Suprapubic skin (tissue), 4 donors: ENCODE data around the gene SOHLH1. TPM values are rescaled to one million over a fixed set of nuclear protein-coding genes. Genes with fewer than 3 reads are reported as not detected.

Experiments used
- DNase-seq, 2 donors: peaks; one replicate each; pipeline ENCODE4 v3.0.0-alpha.2; 2019; ENCODE audit warnings: low spot score in 2 of 2
- H3K27ac ChIP-seq: fragments of 200-600 bp; sonication (generic); one replicate; pipeline ENCODE4 v1.5.1; 2019
- H3K27me3 ChIP-seq: fragments of 200-600 bp; sonication (generic); one replicate; pipeline ENCODE4 v1.5.1; 2019
- H3K36me3 ChIP-seq: fragments of 200-600 bp; sonication (generic); one replicate; pipeline ENCODE4 v1.5.1; 2019
- H3K4me1 ChIP-seq: fragments of 200-600 bp; sonication (generic); one replicate; pipeline ENCODE4 v1.5.1; 2019
- H3K4me3 ChIP-seq: fragments of 200-600 bp; sonication (generic); one replicate; pipeline ENCODE4 v1.5.1; 2019; ENCODE audit warnings: mild to moderate bottlenecking
- H3K9me3 ChIP-seq: fragments of 200-600 bp; sonication (generic); one replicate; pipeline ENCODE4 v1.5.1; 2019
- EP300 ChIP-seq: sonication (generic); formaldehyde crosslinking; IDR thresholded peaks from one replicate; pipeline ENCODE4 v1.6.1; 2017; ENCODE audit warnings: antibody characterized with exemption
- POLR2A ChIP-seq, 2 donors: fragments of 450-650 bp; IDR thresholded peaks; one replicate each; pipeline ENCODE4 v1.6.1; 2017; ENCODE audit warnings: antibody characterized with exemption in 2 of 2, mild to moderate bottlenecking in 2 of 2, moderate library complexity in 2 of 2
- POLR2AphosphoS5 ChIP-seq, 3 donors: sonication (generic); formaldehyde crosslinking; IDR thresholded peaks; one replicate each; pipeline ENCODE4 v1.6.1; 2017; ENCODE audit warnings: antibody characterized with exemption in 3 of 3
- WGBS: methylation state at CpG from one replicate; pipeline ENCODE4 v1.1.5; 2018; 5-methylcytosine and 5-hydroxymethylcytosine counted together
- total RNA-seq, 4 donors: library from RNA; depleted of rRNA; stranded (reverse); fragments of >200 nt; gene quantifications; one replicate each; pipeline ENCODE4 v1.1.0, GENCODE V29; 2016
- TF ChIP-seq, protein P1 (sequence below), 2 donors: fragments of 200-600 bp in 1 of 2; fragments of 450-650 bp in 1 of 2; sonication (generic) in 1 of 2; IDR thresholded peaks; one replicate each; pipeline ENCODE4 v1.5.1; 2016 to 2019; ENCODE audit warnings: antibody characterized with exemption in 2 of 2, mild to moderate bottlenecking in 1 of 2, moderate library complexity in 1 of 2

SOHLH1 gene
- total RNA-seq, 4 donors from 2014 or later = not detected

DNA sequence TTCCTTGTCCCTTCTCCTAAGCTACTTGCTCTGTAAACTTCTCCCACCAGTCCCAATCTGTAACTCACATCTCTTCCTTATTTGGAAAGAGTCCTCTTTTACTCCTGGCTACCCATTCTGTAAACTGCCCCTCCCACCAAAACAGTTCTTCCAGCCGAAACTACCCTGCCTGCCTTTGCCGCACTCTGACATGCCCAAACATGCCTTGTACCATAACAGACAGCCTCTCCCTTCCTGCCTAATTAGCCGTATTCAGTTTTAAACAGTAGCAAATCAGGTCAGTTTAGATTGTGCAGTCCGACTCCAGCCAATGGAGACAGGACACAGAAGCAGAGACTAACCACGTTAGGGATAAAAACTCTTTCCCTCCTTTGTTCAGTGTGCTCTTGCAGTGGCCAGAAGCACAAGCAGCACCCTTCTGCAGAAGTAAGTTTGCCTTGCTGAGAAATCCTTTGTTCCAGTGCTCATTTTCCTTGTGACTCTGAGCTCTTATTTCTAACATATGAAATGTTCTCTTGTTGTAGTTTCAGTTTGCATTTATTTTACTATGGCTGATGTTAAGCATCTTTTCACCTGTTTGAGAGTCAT is 54.6 kb downstream of the SOHLH1 start:
- Histone ChIP-seq H3K9me3 (peaks cover 33% of the 10 kb centered on the region), H3K4me1 (no peaks in the 10 kb centered on the region), H3K27ac (no peak overlapping the region), H3K36me3 (no peaks in the 10 kb centered on the region), H3K27me3 (peaks cover 4% of the 10 kb centered on the region), H3K4me3 (no peak overlapping the region)
- WGBS = 64% methylated on average over 5 of the region's 5 CpGs
- TF ChIP-seq POLR2AphosphoS5 (IDR thresholded peaks at IDR 0.05) (no peak), POLR2A (IDR thresholded peaks at IDR 0.05) (no peak), EP300 (no peak)
- TF ChIP-seq, protein P1, sequence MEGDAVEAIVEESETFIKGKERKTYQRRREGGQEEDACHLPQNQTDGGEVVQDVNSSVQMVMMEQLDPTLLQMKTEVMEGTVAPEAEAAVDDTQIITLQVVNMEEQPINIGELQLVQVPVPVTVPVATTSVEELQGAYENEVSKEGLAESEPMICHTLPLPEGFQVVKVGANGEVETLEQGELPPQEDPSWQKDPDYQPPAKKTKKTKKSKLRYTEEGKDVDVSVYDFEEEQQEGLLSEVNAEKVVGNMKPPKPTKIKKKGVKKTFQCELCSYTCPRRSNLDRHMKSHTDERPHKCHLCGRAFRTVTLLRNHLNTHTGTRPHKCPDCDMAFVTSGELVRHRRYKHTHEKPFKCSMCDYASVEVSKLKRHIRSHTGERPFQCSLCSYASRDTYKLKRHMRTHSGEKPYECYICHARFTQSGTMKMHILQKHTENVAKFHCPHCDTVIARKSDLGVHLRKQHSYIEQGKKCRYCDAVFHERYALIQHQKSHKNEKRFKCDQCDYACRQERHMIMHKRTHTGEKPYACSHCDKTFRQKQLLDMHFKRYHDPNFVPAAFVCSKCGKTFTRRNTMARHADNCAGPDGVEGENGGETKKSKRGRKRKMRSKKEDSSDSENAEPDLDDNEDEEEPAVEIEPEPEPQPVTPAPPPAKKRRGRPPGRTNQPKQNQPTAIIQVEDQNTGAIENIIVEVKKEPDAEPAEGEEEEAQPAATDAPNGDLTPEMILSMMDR (IDR thresholded peaks at IDR 0.05) = no peak
- no peak for DNase-seq

Other genes with a start within 250 kb of the SOHLH1 start
- gene PPP1R26, start 219.7 kb downstream of the SOHLH1 start, total RNA-seq = 10 to 100 TPM in 2 of 4 donors, 1 to 10 TPM in 2; 6.2 to 11.0 (median 9.0) TPM
- 10 to 100 TPM; 51.5 to 61.7 (median 55.1) TPM for gene MRPS2, start 198.8 kb downstream of the SOHLH1 start, total RNA-seq
- not detected for gene LCN1, start 178.0 kb downstream of the SOHLH1 start, total RNA-seq
- gene OBP2A, start 153.4 kb downstream of the SOHLH1 start, total RNA-seq = 1 to 10 TPM in 3 of 4 donors, not detected in 1; 1.0 to 3.9 (median 1.7) TPM
- gene PAEP, start 137.7 kb downstream of the SOHLH1 start, total RNA-seq = 1 to 10 TPM in 1 of 4 donors, not detected in 3; 5.6 TPM
- gene GLT6D1, start 59.9 kb downstream of the SOHLH1 start, total RNA-seq = not detected
- gene LCN9, start 36.2 kb downstream of the SOHLH1 start, total RNA-seq = not detected
- gene KCNT1, start 2.7 kb upstream of the SOHLH1 start, total RNA-seq = under 1 TPM in 2 of 4 donors, not detected in 2; 0.10 to 0.23 TPM
- 10 to 100 TPM; 42.0 to 58.3 (median 54.9) TPM for gene CAMSAP1, start 208.1 kb upstream of the SOHLH1 start, total RNA-seq